Loucy (cell line): ENCODE data around the gene PEA15.

Experiments
- H2AFZ ChIP-seq: fragments of 200-600 bp; sonication (generic); 2 replicates; pipeline ENCODE4 v1.6.0; 2016; ENCODE audit warnings: antibody characterized with exemption, mild to moderate bottlenecking, low read length, moderate library complexity
- H3F3A ChIP-seq: fragments of 200-600 bp; 2 replicates; pipeline ENCODE4 v1.6.0; 2016; ENCODE audit warnings: antibody characterized with exemption, low read depth, mild to moderate bottlenecking
- H3K27me3 ChIP-seq: fragments of 200-600 bp; sonication (generic); 2 replicates; pipeline ENCODE4 v1.6.1; 2014; ENCODE audit warnings: low read length, mild to moderate bottlenecking; ENCODE audit not compliant: insufficient read depth, poor library complexity, severe bottlenecking
- H3K36me3 ChIP-seq: fragments of 200-600 bp; sonication (generic); 2 replicates; pipeline ENCODE4 v1.6.1; 2016; ENCODE audit warnings: low read length; ENCODE audit not compliant: insufficient read depth
- H3K4me1 ChIP-seq: fragments of 200-600 bp; sonication (generic); 2 replicates; pipeline ENCODE4 v1.5.1; 2014; ENCODE audit warnings: low read length, mild to moderate bottlenecking; ENCODE audit not compliant: insufficient read depth, poor library complexity, severe bottlenecking
- H3K4me2 ChIP-seq: fragments of 200-600 bp; sonication (generic); 2 replicates; pipeline ENCODE4 v1.6.0; 2014; ENCODE audit warnings: antibody characterized with exemption, low read length, low read depth, mild to moderate bottlenecking; ENCODE audit not compliant: poor library complexity, severe bottlenecking
- H3K4me3 ChIP-seq: fragments of 200-600 bp; sonication (generic); 2 replicates; pipeline ENCODE4 v1.5.1; 2014; ENCODE audit warnings: low read length, mild to moderate bottlenecking, mixed read lengths; ENCODE audit not compliant: poor library complexity, severe bottlenecking
- H3K79me2 ChIP-seq: fragments of 200-600 bp; sonication (generic); 2 replicates; pipeline ENCODE4 v1.6.1; 2014; ENCODE audit warnings: low read length; ENCODE audit not compliant: insufficient read depth
- H3K9ac ChIP-seq: fragments of 200-600 bp; sonication (generic); 2 replicates; pipeline ENCODE4 v1.6.0; 2014; ENCODE audit warnings: mild to moderate bottlenecking, low read depth, low read length, moderate library complexity; ENCODE audit not compliant: poor library complexity, severe bottlenecking
- H3K9me2 ChIP-seq: fragments of 200-600 bp; sonication (generic); replicated peaks from 2 replicates; pipeline ENCODE4 v1.6.1; 2016; ENCODE audit warnings: low read depth, low read length, mixed read lengths
- H3K9me3 ChIP-seq: fragments of 200-600 bp; sonication (generic); 2 replicates; pipeline ENCODE4 v1.6.1; 2014; ENCODE audit warnings: mild to moderate bottlenecking, antibody characterized with exemption, low read length, low read depth; ENCODE audit not compliant: insufficient read depth
- H4K20me1 ChIP-seq: fragments of 200-600 bp; sonication (generic); 2 replicates; pipeline ENCODE4 v1.6.0; 2014; ENCODE audit warnings: antibody characterized with exemption, low read length, mild to moderate bottlenecking; ENCODE audit not compliant: insufficient read depth, poor library complexity, severe bottlenecking
- EZH2phosphoT487 ChIP-seq: fragments of 200-600 bp; IDR thresholded peaks from 2 replicates; pipeline ENCODE4 v1.6.1; 2018; ENCODE audit warnings: antibody characterized with exemption, mild to moderate bottlenecking, moderate library complexity, borderline replicate concordance
- TF ChIP-seq, protein P1 (sequence below): fragments of 200-600 bp; sonication (generic); conservative IDR thresholded peaks from 2 replicates; pipeline ENCODE4 v1.5.1; 2014; ENCODE audit warnings: mild to moderate bottlenecking, antibody characterized with exemption, low read length

PEA15 gene

GRCh38 chr1:160205242-160206035 lies at the start of gene PEA15:
PEA15 (plus strand) TSS chr1:160205384; CDS start chr1:160211545, 6,161 bp downstream.
- H3K27me3 ChIP-seq, result no peaks in the 10 kb centered on the region
- H4K20me1 ChIP-seq, result peaks cover 5% of the 10 kb centered on the region
- peak within 1 kb of the TSS; percentile 97 for H3K4me3 ChIP-seq
- H3K9ac ChIP-seq, result peak within 1 kb of the TSS; percentile 90
- H3K4me2 ChIP-seq, result peak within 1 kb of the TSS; percentile 86
- peaks cover 11% of the 10 kb centered on the region for H3K79me2 ChIP-seq
- no peaks in the 10 kb centered on the region for H3F3A ChIP-seq
- peaks cover 31% of the 10 kb centered on the region for H3K4me1 ChIP-seq
- no peaks in the 10 kb centered on the region for H3K9me2 ChIP-seq
- peak within 1 kb of the TSS; percentile 95 for H2AFZ ChIP-seq
- no peaks in the 10 kb centered on the region for H3K36me3 ChIP-seq
- no peak for TF ChIP-seq EZH2phosphoT487
- H3K9me3 ChIP-seq, result no peaks in the 10 kb centered on the region

DNA sequence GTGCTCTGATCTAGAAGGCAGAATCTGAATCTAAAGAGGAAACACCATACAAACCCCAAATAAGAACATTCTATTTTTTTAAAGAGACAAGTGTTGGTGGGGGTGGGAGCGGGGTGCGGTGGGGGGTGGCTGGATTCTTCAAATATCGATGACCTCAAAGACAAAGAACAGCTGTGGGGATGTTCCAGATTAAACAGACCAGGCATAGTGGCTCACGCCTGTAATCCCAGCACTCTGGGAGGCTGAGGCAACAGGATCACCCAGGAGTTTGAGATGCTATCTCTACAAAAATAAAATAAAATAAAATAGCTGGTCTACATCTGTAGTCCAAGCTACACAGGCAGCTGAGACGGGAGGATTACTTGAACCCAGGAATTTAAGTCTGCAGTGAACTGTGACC lies 48.8 kb upstream of the PEA15 start:
- Histone ChIP-seq H3K9ac (no peak overlapping the region), H3K79me2 (no peaks in the 10 kb centered on the region), H3K4me3 (no peak overlapping the region), H2AFZ (no peak overlapping the region), H3K36me3 (no peaks in the 10 kb centered on the region), H3K27me3 (no peaks in the 10 kb centered on the region), H3K9me3 (no peaks in the 10 kb centered on the region), H3F3A (no peaks in the 10 kb centered on the region), H3K4me1 (no peaks in the 10 kb centered on the region), H3K9me2 (no peaks in the 10 kb centered on the region), H3K4me2 (no peak overlapping the region), H4K20me1 (no peaks in the 10 kb centered on the region)
- TF ChIP-seq, protein P1, sequence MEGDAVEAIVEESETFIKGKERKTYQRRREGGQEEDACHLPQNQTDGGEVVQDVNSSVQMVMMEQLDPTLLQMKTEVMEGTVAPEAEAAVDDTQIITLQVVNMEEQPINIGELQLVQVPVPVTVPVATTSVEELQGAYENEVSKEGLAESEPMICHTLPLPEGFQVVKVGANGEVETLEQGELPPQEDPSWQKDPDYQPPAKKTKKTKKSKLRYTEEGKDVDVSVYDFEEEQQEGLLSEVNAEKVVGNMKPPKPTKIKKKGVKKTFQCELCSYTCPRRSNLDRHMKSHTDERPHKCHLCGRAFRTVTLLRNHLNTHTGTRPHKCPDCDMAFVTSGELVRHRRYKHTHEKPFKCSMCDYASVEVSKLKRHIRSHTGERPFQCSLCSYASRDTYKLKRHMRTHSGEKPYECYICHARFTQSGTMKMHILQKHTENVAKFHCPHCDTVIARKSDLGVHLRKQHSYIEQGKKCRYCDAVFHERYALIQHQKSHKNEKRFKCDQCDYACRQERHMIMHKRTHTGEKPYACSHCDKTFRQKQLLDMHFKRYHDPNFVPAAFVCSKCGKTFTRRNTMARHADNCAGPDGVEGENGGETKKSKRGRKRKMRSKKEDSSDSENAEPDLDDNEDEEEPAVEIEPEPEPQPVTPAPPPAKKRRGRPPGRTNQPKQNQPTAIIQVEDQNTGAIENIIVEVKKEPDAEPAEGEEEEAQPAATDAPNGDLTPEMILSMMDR, result no peak
- no peak for TF ChIP-seq EZH2phosphoT487

DNA sequence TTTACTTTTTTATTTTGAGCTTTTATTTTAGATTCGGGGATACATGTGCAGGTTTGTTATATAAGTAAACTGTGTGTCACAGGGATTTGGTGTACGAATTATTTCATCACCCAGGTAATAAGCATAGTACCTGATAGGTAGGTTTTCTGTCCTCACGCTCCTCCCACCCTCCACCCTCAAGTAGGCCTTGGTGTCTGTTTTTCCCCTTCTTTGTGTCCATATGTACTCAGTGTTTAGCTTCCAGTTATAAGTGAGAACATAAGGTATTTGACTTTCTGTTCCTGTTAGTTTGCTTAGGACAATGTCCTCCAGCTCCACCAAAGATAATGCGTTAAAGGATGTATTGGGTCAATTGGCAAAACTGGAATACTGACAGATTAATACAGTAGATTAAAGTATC lies 48.0 kb upstream of the PEA15 start:
- TF ChIP-seq EZH2phosphoT487, result no peak
- TF ChIP-seq, protein P1, result no peak
- no peak overlapping the region for H3K4me2 ChIP-seq
- H2AFZ ChIP-seq, result no peak overlapping the region
- no peaks in the 10 kb centered on the region for H4K20me1 ChIP-seq
- H3K27me3 ChIP-seq, result no peaks in the 10 kb centered on the region
- H3K36me3 ChIP-seq, result no peaks in the 10 kb centered on the region
- H3K9ac ChIP-seq, result no peak overlapping the region
- H3K4me1 ChIP-seq, result no peaks in the 10 kb centered on the region
- H3K79me2 ChIP-seq, result no peaks in the 10 kb centered on the region
- H3F3A ChIP-seq, result no peaks in the 10 kb centered on the region
- H3K4me3 ChIP-seq, result no peak overlapping the region
- H3K9me2 ChIP-seq, result no peaks in the 10 kb centered on the region
- no peaks in the 10 kb centered on the region for H3K9me3 ChIP-seq

DNA sequence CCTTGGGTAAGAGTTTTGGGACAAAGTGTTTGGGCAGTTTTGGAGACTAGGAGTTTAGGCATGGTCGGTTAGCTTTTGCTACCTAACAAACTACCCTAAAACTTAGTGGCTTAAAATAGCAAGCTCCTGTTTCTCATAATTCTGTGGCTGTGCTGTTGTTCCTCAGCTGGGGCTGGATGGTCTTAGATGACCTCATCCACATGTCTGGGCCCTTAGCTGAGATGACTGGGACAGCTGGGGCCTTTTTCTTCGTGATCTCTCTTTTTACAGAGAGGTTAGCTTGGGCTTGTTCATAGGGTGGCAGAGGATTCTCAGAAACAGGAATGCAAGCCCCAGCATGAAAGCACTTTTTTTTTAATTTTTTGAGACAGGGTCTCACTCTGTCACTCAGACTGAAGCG lies 47.2 kb upstream of the PEA15 start:
- Histone ChIP-seq H3K27me3 (no peaks in the 10 kb centered on the region), H3K36me3 (no peaks in the 10 kb centered on the region), H2AFZ (no peak overlapping the region), H3K9ac (no peak overlapping the region), H3K4me3 (no peak overlapping the region), H3F3A (no peaks in the 10 kb centered on the region), H3K4me1 (no peaks in the 10 kb centered on the region), H3K9me2 (no peaks in the 10 kb centered on the region), H3K79me2 (no peaks in the 10 kb centered on the region), H3K4me2 (no peak overlapping the region), H3K9me3 (no peaks in the 10 kb centered on the region), H4K20me1 (no peaks in the 10 kb centered on the region)
- TF ChIP-seq, protein P1, result no peak
- no peak for TF ChIP-seq EZH2phosphoT487
